NCI-H510A (cell line): ENCODE measurements around the gene GZMA.
A peak's percentile ranks its signal among the peaks of the same experiment; 100 is the strongest.
"Not testable (repeated sequence)": the region's sequence is repeated elsewhere in the genome, so short reads cannot be mapped to it uniquely, and the experiment has no call there.

ENCODE experiments used
- DNase-seq: peaks from one replicate; lab custom pipeline; 2025; lab: John Stamatoyannopoulos, UW

Gene GZMA

DNA sequence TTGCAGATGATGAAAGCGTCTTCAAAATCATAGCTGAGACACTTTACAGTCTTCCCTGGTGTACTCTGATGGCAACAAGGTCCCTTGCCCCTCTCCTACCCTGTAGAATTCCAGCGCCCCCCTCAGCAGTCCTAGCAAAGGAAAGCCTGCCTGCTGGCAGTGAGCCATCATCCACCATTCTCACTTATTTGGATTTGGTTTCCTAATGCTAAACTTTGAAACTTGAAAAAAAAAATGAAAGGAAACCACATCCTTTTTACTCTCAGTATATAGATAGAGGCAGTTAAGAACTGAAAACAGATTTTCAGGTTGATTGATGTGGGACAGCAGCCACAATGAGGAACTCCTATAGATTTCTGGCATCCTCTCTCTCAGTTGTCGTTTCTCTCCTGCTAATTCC lies at the start of gene GZMA:
Gene GZMA, plus strand, starts transcription at position 299 of the 400 bp plus-strand sequence. Its CDS starts 37 bp downstream, at position 336.
- DNase-seq = no peak

DNA sequence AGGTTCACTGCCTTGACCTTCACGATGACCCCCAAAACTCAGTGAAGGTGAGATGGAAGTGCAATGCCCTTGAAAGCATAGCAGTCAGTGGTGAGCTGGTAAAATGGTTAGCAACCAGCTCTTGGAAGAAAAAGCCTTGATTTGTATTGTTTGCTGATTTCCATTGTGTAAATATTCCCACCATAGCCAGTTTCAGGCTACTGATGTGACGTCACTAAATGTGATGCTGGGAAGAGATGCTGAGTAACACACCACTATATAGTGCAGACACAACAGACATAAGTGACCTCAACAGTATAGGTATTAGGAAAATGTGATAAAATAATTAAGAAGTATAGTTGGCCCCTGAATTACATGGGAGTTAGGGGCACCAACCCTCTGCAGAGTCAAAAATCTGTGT lies 47.3 kb upstream of the GZMA start:
- no peak for DNase-seq

- peak; percentile 20 for DNase-seq
Measured at GRCh38 chr5:55062039-55062779, 40.2 kb upstream of the GZMA start.

- no peak for DNase-seq
Measured at GRCh38 chr5:55063220-55063863, 39.1 kb upstream of the GZMA start.

- DNase-seq = no peak
Measured at GRCh38 chr5:55063899-55064298, 38.5 kb upstream of the GZMA start.

GRCh38 chr5:55064523-55064922 lies 37.9 kb upstream of the GZMA start:
- DNase-seq = no peak

GRCh38 chr5:55066277-55066676 lies 36.2 kb upstream of the GZMA start:
- DNase-seq = no peak

DNA sequence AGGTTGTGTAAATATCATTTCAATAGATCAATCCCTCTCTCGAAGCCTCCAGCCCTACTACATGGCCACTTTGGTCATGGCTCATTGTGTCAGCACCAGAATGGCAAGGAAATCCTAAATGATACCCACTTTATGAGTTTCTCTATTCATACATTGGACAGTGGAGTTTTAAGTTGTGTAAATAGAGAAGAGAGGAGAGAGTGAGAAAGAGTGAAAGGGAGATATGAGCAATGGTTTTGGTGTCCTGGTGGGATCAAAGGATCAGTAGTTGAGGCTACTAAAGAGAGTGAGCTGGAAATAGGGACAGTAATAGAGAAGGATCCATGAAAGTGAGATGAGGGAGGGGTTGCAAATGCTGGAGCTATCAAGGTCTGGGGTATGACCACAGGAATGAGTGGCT lies 31.5 kb upstream of the GZMA start:
- no peak for DNase-seq

DNA sequence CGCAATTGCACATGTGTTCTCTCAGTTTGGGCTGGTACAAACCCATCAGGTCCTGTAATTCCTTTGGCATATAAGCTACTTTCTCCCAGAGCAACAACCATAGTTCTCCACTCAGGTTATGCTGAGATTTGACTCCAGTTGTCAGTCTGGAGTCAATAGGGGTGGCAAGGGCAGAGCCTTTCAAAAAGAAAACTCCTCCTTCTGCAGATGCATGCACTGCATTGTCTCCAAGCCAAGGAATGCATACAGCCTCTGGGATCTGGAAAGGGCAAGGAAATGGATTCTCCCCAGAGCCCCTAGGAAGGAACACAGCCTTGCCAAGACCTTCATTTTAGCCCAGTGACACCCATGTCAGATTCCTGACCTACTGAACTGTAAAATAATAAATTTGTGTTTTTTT lies 31.0 kb upstream of the GZMA start:
- DNase-seq = no peak

GRCh38 chr5:55072666-55073065 lies 29.8 kb upstream of the GZMA start:
- DNase-seq = no peak

GRCh38 chr5:55073211-55073610 lies 29.2 kb upstream of the GZMA start:
- DNase-seq = no peak

DNA sequence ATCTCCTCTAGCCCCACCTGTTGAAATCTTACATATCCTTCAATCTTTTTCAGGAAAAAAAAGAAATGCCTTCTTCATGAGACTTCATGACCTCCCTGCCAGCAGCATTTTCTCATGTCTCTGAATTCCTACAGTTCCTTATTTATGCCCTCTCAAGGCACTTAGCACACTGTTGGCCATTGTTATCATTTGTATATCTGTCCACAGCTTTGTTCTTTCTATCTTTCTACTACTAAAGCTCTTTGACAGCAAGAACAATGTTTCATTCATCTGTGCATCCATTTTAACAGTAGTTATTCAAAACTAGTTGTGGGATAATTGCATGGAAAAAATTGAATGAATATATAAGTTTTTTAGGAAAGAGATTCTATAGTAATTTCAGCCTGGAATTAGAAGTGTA lies 20.9 kb upstream of the GZMA start:
- DNase-seq = no peak

GRCh38 chr5:55089301-55089700 lies 13.1 kb upstream of the GZMA start:
- DNase-seq = not testable (repeated sequence)

DNA sequence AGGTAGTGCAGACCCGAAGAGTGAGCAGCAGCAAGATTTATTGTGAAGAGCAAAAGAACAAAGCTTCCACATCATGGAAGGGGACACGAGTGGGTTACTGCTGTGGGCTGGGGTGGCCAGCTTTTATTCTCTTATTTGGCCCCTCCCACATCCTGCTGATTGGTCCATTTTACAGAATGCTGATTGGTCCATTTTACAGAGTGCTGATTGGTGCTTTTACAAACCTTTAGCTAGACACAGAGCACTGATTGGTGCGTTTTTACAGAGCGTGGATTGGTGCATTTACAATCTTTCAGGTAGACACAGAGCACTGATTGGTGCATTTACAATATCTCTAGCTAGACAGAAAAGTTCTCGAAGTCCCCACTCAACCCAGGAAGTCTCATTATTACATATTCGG lies 11.4 kb upstream of the GZMA start:
- not testable (repeated sequence) for DNase-seq

DNA sequence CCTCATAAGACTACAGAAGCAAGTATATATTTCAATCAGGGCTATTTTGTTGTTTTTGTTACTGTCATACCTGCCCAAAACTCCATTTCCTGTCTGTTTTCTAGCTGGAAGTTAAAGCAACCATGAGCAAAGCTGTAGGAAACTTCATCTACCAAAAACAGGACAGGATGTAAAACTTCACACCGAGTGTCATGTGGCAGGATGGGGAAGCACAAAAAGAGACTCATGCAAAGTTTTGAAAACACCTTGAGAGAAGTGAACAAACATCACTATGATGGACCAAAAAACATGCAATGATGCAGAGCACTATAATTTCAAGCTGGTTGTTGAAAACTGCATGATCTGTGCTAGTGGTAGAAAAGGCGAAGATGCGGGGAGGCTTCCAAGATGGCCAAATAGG lies 6.3 kb upstream of the GZMA start:
- no peak for DNase-seq

DNA sequence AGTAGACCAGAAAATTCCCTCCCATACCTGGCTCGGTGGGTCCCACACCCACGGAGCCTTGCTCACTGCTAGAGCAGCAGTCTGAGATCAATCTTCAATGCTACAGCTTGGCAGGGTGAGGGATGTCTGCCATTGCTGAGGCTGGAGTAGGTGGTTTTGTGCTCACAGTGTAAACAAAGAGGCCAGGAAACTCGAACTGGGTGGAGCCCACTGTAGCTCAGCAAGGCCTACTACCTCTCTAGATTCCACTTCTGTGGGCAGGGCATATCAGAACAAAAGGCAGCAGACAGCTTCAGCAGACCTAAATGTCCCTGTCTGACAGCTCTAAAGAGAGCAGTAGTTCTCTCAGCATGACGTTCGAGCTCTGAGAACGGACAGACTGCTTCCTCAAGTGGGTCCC lies 5.6 kb upstream of the GZMA start:
- no peak for DNase-seq

DNA sequence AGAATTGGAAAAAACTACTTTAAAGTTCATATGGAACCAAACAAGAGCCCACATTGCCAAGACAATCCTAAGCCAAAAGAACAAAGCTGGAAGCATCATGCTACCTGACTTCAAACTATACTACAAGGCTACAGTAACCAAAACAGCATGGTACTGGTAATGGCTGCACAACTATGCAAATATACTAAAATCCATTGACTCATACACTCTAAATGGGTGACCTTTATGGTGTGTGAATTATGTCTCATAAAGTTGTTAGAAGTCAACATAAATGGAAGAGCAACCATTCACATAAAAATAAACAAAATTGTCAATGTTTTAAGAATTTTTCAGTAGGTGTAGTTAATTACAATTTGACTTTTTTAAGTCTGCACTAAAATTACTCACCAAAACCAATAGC lies 1.3 kb upstream of the GZMA start:
- not testable (repeated sequence) for DNase-seq

DNA sequence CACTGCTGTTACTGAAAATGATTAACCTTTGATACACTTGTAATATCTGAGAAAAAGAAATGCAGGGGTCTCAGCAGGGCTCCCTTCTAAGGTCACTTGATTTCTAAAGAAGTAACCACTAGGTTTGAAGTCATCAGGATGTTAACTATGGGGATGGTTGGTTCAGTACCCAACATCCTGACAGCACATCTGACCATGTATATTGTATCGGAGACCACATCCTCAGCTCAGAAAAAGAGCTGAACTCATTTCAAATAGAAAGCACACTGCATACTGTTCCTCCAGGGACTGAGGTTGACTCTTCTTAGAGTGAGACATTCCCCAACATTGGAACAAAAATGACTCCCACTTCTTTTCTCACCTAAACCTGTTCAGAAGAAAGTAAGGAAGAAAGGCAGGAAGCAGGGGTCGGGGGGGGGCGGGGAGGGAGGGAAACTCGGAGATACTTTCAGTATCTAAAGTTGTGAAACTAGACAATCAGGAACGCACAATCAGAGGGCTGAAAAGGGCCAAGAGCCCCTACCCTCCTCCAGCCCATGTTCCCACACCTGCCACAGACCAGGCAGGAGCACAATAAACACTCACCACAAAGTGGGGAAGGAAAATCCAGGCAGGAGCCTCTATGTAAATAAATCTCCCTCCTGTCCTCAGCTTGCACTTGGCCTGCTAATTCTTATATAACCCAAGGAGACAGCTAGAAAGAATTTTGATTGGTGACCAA lies 730 bp upstream of the GZMA start:
- no peak for DNase-seq

DNA sequence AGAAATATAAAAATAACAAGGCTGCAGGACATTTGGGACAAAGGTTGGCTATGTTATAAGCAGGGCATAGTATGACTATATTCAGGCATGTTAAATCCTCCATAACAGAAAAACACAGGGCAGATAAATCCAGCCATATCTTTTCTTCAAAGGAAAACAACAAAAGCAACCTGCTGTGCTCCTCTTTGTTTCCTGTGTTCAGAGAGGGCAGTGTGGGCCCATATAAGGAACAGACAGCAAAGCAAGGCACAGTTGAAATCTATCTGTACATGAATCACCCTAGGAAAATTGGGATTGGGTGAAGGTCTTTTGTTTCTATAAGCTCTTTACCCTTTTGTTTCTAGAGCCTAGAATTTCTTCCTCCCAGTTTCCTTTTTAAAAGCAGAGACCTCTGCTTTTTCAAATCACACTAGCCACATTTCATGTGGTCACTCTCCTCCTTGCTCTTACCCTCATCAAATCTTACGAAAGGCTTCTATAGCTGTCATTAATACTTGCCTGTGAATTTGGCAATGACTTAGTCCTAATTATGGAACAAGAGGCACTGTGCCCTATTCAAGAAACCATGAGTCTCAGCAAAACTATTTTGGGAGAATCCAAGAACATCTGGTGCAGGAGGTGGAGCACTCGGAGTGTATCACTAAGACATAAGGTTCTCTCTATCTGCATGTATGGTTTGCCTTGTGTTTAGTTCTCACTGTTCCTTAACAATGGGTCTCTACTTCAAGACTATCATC lies 1.8 kb downstream of the GZMA start:
- no peak for DNase-seq

DNA sequence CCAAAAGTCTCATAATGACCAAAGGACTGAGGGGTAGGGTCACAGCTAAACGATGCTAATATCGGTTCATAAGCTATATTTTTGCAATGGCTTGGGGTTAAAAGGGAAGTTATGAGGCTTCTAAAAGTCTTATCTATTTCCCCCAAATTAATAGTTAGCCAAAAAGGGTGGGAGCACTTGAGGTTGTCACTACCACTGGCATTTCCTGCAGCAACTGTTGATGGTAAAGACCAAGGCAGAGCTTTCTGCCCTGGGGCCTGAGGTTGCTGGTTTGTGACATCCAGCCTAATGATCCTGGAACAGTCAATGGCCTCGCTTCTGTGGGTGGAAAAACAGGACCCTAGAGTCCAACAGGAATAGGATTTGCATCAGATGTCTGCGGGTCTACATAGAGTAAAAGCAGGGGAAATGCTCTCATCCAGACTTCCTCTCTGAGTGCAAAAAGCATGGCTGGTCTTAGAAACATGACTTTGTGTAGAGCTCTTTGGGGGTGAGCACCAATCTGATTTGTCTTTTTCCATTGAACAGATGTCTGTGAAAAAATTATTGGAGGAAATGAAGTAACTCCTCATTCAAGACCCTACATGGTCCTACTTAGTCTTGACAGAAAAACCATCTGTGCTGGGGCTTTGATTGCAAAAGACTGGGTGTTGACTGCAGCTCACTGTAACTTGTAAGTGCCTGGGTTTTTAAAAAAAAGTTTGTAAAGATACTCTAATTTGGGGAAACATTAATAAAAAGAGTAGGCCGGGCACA lies 2.7 kb downstream of the GZMA start:
- DNase-seq = no peak

GRCh38 chr5:55105976-55106375 lies 3.5 kb downstream of the GZMA start:
- not testable (repeated sequence) for DNase-seq

DNA sequence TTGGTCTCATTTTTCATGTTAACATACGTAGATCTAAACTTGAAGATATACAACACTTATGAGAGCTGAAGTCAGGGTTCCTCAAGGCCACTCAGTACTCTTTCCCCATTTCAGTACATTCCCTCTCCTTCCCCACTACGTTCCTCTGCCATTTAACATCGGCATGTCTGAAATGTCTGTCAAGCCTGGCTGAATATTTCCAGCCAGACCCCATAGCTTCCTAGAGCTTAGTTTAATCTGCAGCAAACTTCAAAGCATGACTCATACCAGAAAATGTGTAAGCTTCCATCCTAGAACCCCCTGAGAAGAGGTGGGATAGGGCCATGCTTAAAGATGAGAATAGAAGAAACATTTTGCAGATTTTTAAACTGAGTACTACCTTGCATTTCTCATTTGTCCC lies 6.2 kb downstream of the GZMA start:
- no peak for DNase-seq
